8988T (cell line): ENCODE data around the gene HOXC11.

ENCODE experiments used
- DNase-seq: peaks from one replicate; pipeline ENCODE4 v3.0.0; 2011

The HOXC11 gene

GRCh38 chr12:53972722-53973235, at the start of gene HOXC11:
Gene HOXC11 (plus strand): TSS chr12:53973126. CDS start chr12:53973242, 116 bp downstream.
- no peak for DNase-seq

GRCh38 chr12:53924521-53925405, 48.2 kb upstream of the HOXC11 start:
- DNase-seq = no peak

GRCh38 chr12:53927220-53928029, 45.5 kb upstream of the HOXC11 start:
- DNase-seq = no peak

- no peak for DNase-seq
Measured at GRCh38 chr12:53928054-53928835, 44.7 kb upstream of the HOXC11 start.

- DNase-seq = no peak
Measured at GRCh38 chr12:53929527-53929926, 43.4 kb upstream of the HOXC11 start.

GRCh38 chr12:53930591-53931255, 42.2 kb upstream of the HOXC11 start:
- DNase-seq = no peak

- no peak for DNase-seq
Measured at GRCh38 chr12:53931844-53932581, 40.9 kb upstream of the HOXC11 start.

- no peak for DNase-seq
Measured at GRCh38 chr12:53932915-53933314, 40.0 kb upstream of the HOXC11 start.

- no peak for DNase-seq
Measured at GRCh38 chr12:53935383-53936341, 37.3 kb upstream of the HOXC11 start.

- no peak for DNase-seq
Measured at GRCh38 chr12:53937099-53937498, 35.8 kb upstream of the HOXC11 start.

GRCh38 chr12:53937596-53938325, 35.2 kb upstream of the HOXC11 start:
- DNase-seq = no peak

- DNase-seq = peak; percentile 92
Measured at GRCh38 chr12:53938326-53939140, 34.4 kb upstream of the HOXC11 start, which contains the start of gene HOXC13. Gene HOXC13 (plus strand): TSS chr12:53938831. CDS start chr12:53938907, 76 bp downstream.

GRCh38 chr12:53939141-53940108, 33.5 kb upstream of the HOXC11 start:
- DNase-seq = no peak

- DNase-seq = no peak
Measured at GRCh38 chr12:53940443-53941014, 32.4 kb upstream of the HOXC11 start.

- DNase-seq = no peak
Measured at GRCh38 chr12:53941187-53941586, 31.7 kb upstream of the HOXC11 start.

GRCh38 chr12:53941750-53942149, 31.2 kb upstream of the HOXC11 start:
- no peak for DNase-seq

GRCh38 chr12:53942467-53942997, 30.4 kb upstream of the HOXC11 start:
- no peak for DNase-seq
